Activated naive CD4-positive, alpha-beta T cell treated with anti-CD3 and anti-CD28 coated beads, Interleukin-2, amount 50 U/mL, for 16 hours (primary cell): ENCODE measurements around the gene C10orf90.

ENCODE experiments used
- DNase-seq: peaks from one replicate; pipeline ENCODE4 v3.0.0-alpha.2; 2020

Gene C10orf90

GRCh38 chr10:126458466-126458865 lies 212.0 kb downstream of the C10orf90 start:
- DNase-seq: no peak

DNA sequence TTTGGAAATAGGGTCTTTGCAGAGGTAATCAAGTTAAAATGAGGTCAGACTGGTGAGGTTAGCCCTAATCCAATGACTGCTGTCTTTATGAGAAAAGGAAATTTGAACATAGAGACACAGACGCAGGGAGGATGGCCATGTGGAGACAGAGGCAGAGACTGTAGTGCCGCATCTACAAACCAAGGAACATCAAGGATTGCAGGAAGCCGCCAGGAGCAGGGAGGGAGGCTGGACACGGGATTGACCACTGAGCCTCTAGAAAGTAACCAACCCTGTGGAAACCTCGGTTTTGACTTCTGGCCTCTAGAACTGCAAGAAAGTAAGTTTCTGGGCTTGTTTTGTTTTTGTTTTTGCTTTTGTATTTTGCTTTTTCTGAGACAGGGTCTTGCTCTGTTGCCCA lies 213.9 kb downstream of the C10orf90 start:
- DNase-seq: no peak

GRCh38 chr10:126455766-126456405 lies 214.6 kb downstream of the C10orf90 start:
- no peak for DNase-seq

GRCh38 chr10:126455036-126455765 lies 215.3 kb downstream of the C10orf90 start:
- DNase-seq: no peak

DNA sequence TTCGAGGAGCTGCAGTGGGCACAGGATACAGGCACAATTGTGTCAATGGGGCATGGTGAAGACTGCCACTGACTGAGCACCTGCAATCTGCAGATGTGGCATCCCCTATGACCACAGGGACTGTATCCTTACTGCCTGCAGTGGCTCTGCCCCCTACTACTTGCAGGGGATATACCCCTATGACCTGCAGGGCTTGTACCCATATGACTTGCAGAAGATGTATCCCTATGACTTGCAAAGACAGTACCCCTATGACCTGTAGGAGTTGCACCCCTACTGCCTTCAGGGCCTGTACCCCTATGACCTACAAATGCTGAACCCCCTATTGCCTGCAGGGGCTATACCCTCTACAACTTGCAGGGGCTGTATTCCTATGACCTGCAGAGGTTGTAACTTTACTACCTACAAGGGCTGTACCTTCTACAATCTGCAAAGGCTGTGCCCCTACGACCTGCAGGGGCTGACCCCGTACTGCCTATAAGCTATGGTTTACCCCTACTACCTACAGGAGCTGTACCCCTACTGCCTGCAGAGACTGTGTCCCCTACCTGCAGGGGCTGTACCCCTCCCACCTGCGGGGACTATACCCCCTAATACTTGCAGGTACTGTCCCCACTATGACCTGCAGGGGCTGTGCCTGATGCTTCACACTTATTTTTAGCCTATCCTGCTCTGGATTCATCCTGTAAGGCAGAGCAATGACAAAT lies 216.3 kb downstream of the C10orf90 start:
- DNase-seq: no peak

GRCh38 chr10:126452245-126452644 lies 218.2 kb downstream of the C10orf90 start:
- DNase-seq: no peak

- DNase-seq: no peak
Measured at GRCh38 chr10:126448091-126448490, 222.4 kb downstream of the C10orf90 start.

GRCh38 chr10:126439942-126440341 lies 230.6 kb downstream of the C10orf90 start:
- no peak for DNase-seq

DNA sequence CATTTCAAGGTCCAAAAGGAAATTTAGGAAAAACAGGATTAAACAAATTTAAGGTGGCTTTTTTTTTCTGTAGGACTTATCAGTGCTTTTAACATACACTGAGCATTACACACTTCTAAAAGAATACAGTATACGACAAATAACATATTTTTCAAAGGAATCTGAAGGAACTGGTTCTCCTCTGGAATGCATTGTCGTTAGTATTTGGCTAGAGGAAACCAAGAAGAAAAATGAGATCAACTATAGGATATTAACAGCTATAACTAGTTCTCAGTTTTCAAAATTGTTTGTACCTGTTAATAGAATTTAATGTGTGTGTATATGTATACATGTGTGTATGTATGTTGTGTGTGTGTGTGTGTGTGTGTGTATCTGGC lies 232.1 kb downstream of the C10orf90 start:
- DNase-seq: no peak

GRCh38 chr10:126437635-126438406 lies 232.7 kb downstream of the C10orf90 start:
- DNase-seq: no peak

DNA sequence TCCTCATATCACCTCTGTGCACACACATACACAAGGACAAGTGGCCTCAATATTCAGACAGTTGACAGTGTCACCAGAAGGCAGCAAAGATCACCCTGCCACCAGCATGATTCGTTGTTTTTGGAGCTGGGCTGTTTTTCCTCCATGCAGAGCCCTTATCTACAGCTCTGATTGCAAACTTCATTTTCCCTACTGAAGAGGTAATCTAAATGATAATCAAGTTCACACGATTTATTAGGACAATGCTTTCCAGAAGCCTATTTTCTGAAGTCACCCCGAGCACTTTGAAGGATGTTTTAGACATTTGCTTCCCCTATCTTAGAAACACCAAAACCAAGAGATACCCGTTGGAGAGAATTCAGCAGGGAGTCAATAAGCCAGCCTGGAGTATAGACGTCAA lies 236.3 kb downstream of the C10orf90 start:
- no peak for DNase-seq

DNA sequence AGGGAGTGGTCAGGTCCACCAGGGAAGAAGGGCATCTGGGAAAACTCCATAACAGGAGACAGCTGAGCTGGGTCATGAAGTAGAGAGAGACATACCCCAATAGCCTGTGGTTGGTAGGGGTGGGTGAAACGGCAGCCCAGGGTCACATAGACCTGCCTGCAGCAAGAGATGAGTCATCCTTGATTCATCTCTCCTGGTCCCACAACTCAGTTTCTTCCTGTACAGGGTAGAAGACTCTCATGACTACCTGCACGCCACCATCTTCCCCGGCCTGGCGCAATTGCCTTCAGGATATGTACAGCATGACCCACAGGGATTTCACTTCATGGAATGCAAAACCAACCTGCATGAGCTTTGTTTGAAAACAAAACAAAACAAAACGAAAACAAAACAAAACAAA lies 237.1 kb downstream of the C10orf90 start:
- DNase-seq: no peak

DNA sequence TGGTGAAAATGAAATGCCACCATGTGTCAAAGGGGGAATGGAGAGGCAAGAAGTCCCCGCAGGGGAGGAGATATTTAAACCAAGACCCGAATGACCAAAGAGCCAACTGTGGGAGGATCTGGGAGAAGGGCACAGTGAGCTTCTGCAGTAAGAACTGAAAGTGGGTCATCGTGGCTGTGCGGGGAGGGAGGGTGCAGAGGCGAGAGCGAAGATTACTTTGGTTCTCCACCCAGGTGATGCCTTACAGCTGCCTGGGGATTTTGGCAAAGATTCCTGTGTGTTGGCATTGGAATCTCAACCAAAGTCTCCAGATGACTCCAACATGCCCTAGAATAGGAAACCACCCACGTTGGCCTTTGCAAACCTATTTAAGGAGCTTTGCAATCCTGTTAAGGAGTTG lies 238.0 kb downstream of the C10orf90 start:
- DNase-seq: no peak

DNA sequence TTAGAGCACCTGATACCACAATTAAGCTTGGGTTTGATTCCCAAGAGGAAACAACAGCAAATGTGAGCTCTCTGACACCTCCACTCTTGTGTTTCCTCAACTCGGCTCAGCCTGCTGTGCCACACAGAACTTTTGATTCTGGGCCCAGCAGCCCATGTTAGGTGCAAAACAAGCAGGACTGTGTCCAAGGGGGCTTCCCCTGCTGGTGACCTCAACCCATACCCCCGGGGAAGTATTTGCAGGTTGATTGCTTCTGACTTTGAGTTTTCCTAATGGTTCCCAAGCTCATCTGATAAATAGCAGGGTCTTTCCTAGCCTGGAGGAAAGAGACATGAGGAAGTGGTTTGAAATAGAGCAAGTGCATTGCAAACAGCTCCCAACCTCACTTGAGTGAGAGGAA lies 238.7 kb downstream of the C10orf90 start:
- no peak for DNase-seq

DNA sequence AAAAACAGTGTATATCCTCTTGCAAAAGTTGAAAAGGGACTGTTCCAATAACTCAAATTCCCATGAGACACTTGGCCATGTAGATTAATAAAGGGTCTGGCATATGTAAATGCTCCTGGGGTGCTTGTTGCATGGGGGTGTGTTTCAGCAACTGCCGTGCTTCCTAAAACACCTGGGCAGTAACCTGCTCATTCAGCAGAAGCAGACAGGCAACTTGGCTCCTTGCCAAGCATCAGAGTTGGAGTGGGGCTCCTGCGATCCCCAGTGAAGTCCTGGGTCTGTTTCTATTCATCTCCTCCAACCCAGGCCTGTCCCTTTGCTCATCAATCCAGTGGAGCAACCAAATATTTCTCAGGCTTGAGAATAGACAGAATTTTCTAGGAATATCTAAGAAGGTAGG lies 240.0 kb downstream of the C10orf90 start:
- DNase-seq: no peak

DNA sequence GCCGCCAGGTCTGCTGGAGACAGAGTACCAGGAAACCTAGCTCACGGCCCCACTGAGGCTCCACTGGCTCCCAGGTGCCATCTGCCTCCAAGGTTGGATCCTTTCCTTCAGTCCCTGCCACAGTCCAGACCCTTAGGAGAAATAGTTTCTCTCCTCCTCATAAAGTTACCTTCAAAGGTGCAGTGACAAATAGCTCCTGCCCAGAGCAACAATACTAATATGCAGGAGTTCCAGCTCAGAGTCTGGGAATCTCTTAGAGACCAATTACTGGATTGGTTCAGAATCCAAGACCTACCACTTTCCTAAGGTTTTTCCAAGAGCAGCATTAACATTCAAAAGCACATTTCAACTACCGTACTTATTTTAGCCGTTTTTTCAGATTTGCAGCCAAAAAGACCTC lies 241.2 kb downstream of the C10orf90 start:
- no peak for DNase-seq

DNA sequence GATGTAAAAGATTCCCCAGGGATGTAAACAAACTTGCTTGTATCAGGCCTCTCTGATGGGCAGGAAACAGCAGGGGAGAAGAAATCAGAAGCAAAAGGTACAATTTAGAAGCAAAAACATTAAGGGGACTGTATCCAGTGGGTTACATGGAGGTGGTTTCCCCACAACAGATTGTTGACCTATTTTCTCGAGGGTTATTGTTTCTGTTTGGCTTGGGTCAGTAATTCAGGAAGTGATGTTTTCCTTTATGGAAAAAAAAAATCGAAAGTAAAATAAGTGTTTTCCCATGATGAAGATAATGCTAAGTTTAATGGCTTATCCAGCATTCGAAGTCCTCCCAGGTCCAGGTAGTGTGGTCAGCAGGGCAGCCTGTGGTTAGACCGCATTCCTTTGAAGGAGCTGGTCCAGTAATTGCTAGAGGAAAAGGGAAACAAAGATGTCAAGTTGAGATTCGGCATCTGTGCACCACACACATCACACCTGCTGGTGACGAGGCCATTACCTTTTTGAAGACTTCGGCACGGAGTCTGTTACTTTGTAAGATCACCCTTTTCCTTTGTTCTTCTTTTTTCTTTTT lies 244.9 kb downstream of the C10orf90 start:
- no peak for DNase-seq

- no peak for DNase-seq
Measured at GRCh38 chr10:126425032-126425431, 245.5 kb downstream of the C10orf90 start.

GRCh38 chr10:126423732-126424491 lies 246.6 kb downstream of the C10orf90 start:
- no peak for DNase-seq

GRCh38 chr10:126422567-126422966 lies 247.9 kb downstream of the C10orf90 start:
- DNase-seq: no peak

- no peak for DNase-seq
Measured at GRCh38 chr10:126421756-126422256, 248.7 kb downstream of the C10orf90 start.
